Right atrium auricular region (tissue), 2 donors: Measurements from ENCODE around the gene ARSK. TPM values are rescaled to one million over a fixed set of nuclear protein-coding genes. Genes with fewer than 3 reads are reported as not detected.

Source experiments
- DNase-seq: peaks from one replicate; pipeline ENCODE4 v3.0.0-alpha.2; 2019; ENCODE audit warnings: low spot score
- H3K27ac ChIP-seq, 2 donors: fragments of 200-600 bp; sonication (generic); 1 replicate in 1 of 2; 2 replicates in 1 of 2; pipeline ENCODE4 v1.5.1; 2016 to 2019
- H3K27me3 ChIP-seq, 2 donors: fragments of 200-600 bp; sonication (generic); one replicate each; pipeline versions ENCODE4 v1.5.1 to v1.6.0; 2017 to 2019
- H3K36me3 ChIP-seq: fragments of 200-600 bp; sonication (generic); one replicate; pipeline ENCODE4 v1.5.1; 2016
- H3K4me1 ChIP-seq, 2 donors: fragments of 200-600 bp; sonication (generic); one replicate each; pipeline versions ENCODE4 v1.5.1 to v1.6.0; 2017 to 2019
- H3K4me3 ChIP-seq, 2 donors: fragments of 200-600 bp; sonication (generic); 1 replicate in 1 of 2; 2 replicates in 1 of 2; pipeline ENCODE4 v1.5.1; 2017 to 2019; ENCODE audit warnings: mild to moderate bottlenecking in 1 of 2, moderate library complexity in 1 of 2
- H3K9me3 ChIP-seq, 2 donors: fragments of 200-600 bp; sonication (generic); one replicate each; pipeline ENCODE4 v1.5.1; 2019
- CTCF ChIP-seq, 2 donors: fragments of 200-600 bp; sonication (generic); IDR thresholded peaks; one replicate each; pipeline ENCODE4 v1.5.1; 2019; ENCODE audit warnings: antibody characterized with exemption in 2 of 2
- total RNA-seq, 2 donors: library from RNA; depleted of rRNA; stranded (reverse); fragments of >200 nt; gene quantifications; one replicate each; pipeline ENCODE4 v1.1.0, GENCODE V29; 2016

ARSK gene
- 1 to 10 TPM; 3.7 to 6.0 TPM for total RNA-seq

- no peaks in the 10 kb centered on the region for H3K27me3 ChIP-seq
- no peaks in the 10 kb centered on the region for H3K9me3 ChIP-seq
- peak within 1 kb of the TSS; percentile 78 to 91 for H3K4me3 ChIP-seq
- peak; percentile 99 for DNase-seq
- TF ChIP-seq CTCF (IDR thresholded peaks at IDR 0.05), result peak in 1 of 2 donors; percentile 52
- no peaks in the 10 kb centered on the region for H3K36me3 ChIP-seq
- H3K4me1 ChIP-seq, result peaks cover 0 to 33% of the 10 kb centered on the region in 2 donors
- H3K27ac ChIP-seq, result peak within 1 kb of the TSS; percentile 90 to 95
These were observed at the start of gene ARSK, which contains the start of gene SKIC3 for GRCh38 chr5:95554647-95555548. ARSK (plus strand) TSS chr5:95555101; CDS start chr5:95555279, 178 bp downstream. SKIC3 (minus strand) TSS chr5:95554977; CDS start chr5:95547150, 7,827 bp downstream.

- no peak for TF ChIP-seq CTCF (IDR thresholded peaks at IDR 0.05)
- Histone ChIP-seq H3K4me1 (no peaks in the 10 kb centered on the region), H3K4me3 (no peak overlapping the region), H3K27me3 (no peaks in the 10 kb centered on the region), H3K9me3 (no peaks in the 10 kb centered on the region), H3K36me3 (peaks cover 81% of the 10 kb centered on the region), H3K27ac (no peak overlapping the region)
- no peak for DNase-seq
These were observed 46.4 kb upstream of the ARSK start for GRCh38 chr5:95508550-95508949.

- H3K36me3 ChIP-seq, result peaks cover 79% of the 10 kb centered on the region
- H3K4me3 ChIP-seq, result no peak overlapping the region
These were observed 43.3 kb upstream of the ARSK start for GRCh38 chr5:95511606-95512005.

GRCh38 chr5:95518417-95518816 lies 36.5 kb upstream of the ARSK start:
- Histone ChIP-seq H3K36me3 (peaks cover 67% of the 10 kb centered on the region), H3K27ac (no peak overlapping the region), H3K4me1 (no peaks in the 10 kb centered on the region), H3K9me3 (no peaks in the 10 kb centered on the region), H3K4me3 (no peak overlapping the region), H3K27me3 (no peaks in the 10 kb centered on the region)
- no peak for TF ChIP-seq CTCF (IDR thresholded peaks at IDR 0.05)
- no peak for DNase-seq

More at GRCh38 chr5:95511606-95512005, 43.3 kb upstream of the ARSK start:
- no peak for TF ChIP-seq CTCF (IDR thresholded peaks at IDR 0.05)
- H3K27ac ChIP-seq, result no peak overlapping the region
- no peaks in the 10 kb centered on the region for H3K9me3 ChIP-seq
- no peak for DNase-seq
- no peaks in the 10 kb centered on the region for H3K27me3 ChIP-seq
- H3K4me1 ChIP-seq, result no peaks in the 10 kb centered on the region

- no peak for TF ChIP-seq CTCF (IDR thresholded peaks at IDR 0.05)
- DNase-seq, result no peak
- Histone ChIP-seq H3K4me3 (no peak overlapping the region), H3K36me3 (peaks cover 71% of the 10 kb centered on the region), H3K27me3 (no peaks in the 10 kb centered on the region), H3K4me1 (no peaks in the 10 kb centered on the region), H3K9me3 (no peaks in the 10 kb centered on the region), H3K27ac (no peak overlapping the region)
These were observed 35.8 kb upstream of the ARSK start for GRCh38 chr5:95519151-95519550.
